Sigmoid colon (tissue), 4 donors: ENCODE data around the gene MSRB2.

ENCODE experiments used
- POLR2A ChIP-seq, 2 donors: fragments of 450-650 bp; IDR thresholded peaks; one replicate each; pipeline ENCODE4 v1.6.1; 2016; ENCODE audit warnings: antibody characterized with exemption in 2 of 2, mild to moderate bottlenecking in 2 of 2, moderate library complexity in 2 of 2
- POLR2AphosphoS5 ChIP-seq, 4 donors: sonication (generic); formaldehyde crosslinking; IDR thresholded peaks; one replicate each; pipeline ENCODE4 v1.6.1; 2017; ENCODE audit warnings: antibody characterized with exemption in 4 of 4
- TF ChIP-seq, protein P1 (sequence below), 4 experiments: fragments of 450-650 bp in 3 of 4; fragments of 200-600 bp in 1 of 4; IDR thresholded peaks; one replicate each; pipeline ENCODE4 v1.5.1; 2016 to 2019; ENCODE audit warnings: antibody characterized with exemption in 4 of 4, mild to moderate bottlenecking in 3 of 4, moderate library complexity in 2 of 4

GRCh38 chr10:23099079-23099478, 3.7 kb downstream of the MSRB2 start:
- TF ChIP-seq, protein P1, sequence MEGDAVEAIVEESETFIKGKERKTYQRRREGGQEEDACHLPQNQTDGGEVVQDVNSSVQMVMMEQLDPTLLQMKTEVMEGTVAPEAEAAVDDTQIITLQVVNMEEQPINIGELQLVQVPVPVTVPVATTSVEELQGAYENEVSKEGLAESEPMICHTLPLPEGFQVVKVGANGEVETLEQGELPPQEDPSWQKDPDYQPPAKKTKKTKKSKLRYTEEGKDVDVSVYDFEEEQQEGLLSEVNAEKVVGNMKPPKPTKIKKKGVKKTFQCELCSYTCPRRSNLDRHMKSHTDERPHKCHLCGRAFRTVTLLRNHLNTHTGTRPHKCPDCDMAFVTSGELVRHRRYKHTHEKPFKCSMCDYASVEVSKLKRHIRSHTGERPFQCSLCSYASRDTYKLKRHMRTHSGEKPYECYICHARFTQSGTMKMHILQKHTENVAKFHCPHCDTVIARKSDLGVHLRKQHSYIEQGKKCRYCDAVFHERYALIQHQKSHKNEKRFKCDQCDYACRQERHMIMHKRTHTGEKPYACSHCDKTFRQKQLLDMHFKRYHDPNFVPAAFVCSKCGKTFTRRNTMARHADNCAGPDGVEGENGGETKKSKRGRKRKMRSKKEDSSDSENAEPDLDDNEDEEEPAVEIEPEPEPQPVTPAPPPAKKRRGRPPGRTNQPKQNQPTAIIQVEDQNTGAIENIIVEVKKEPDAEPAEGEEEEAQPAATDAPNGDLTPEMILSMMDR (IDR thresholded peaks at IDR 0.05): no peak
- TF ChIP-seq POLR2AphosphoS5 (IDR thresholded peaks at IDR 0.05): no peak
- TF ChIP-seq POLR2A (IDR thresholded peaks at IDR 0.05): no peak
